OCI-LY7 (cell line): ENCODE results near the gene CDH23. TPM values are rescaled to one million over a fixed set of nuclear protein-coding genes. Genes with fewer than 3 reads are reported as not detected.

Experiments used
- BruUV-seq: library from RNA; stranded (reverse); fragments of 400-500 nt; replicated peaks from 2 replicates; lab custom pipeline; 2021; lab: Mats Ljungman, UMichigan
- CTCF ChIA-PET: fragments of 300-600 bp; sonication (Branson Sonifier 250); formaldehyde crosslinking; loops from one replicate; lab custom pipeline; 2022; ENCODE audit warnings: antibody characterized with exemption; ENCODE audit not compliant: unreplicated experiment; lab: Charles Lee
- POLR2A ChIA-PET: fragments of 300-600 bp; sonication (Branson Sonifier 250); formaldehyde crosslinking; loops from one replicate; lab custom pipeline; 2022; ENCODE audit warnings: antibody characterized with exemption; lab: Charles Lee
- DNase-seq: peaks from one replicate; pipeline ENCODE4 v3.0.0-alpha.2; 2015; ENCODE audit warnings: low spot score
- H2AFZ ChIP-seq: fragments of 200-600 bp; sonication (generic), shearing (Covaris generic); 2 replicates; pipeline ENCODE4 v1.6.1; 2014; ENCODE audit warnings: mild to moderate bottlenecking, antibody characterized with exemption, low read length, moderate library complexity
- H3K27ac ChIP-seq: fragments of 200-600 bp; sonication (generic); 2 replicates; pipeline ENCODE4 v1.5.1; 2014; ENCODE audit warnings: mixed run types, low read depth, mild to moderate bottlenecking, moderate library complexity, low read length, inconsistent platforms; ENCODE audit not compliant: poor library complexity, severe bottlenecking
- H3K36me3 ChIP-seq: fragments of 200-600 bp; sonication (generic); 2 replicates; pipeline ENCODE4 v1.6.1; 2014; ENCODE audit warnings: mild to moderate bottlenecking, antibody characterized with exemption, low read length, moderate library complexity, mixed read lengths; ENCODE audit not compliant: insufficient read depth
- H3K4me1 ChIP-seq: fragments of 200-600 bp; sonication (generic); 2 replicates; pipeline ENCODE4 v1.5.1; 2014; ENCODE audit warnings: mild to moderate bottlenecking, low read length; ENCODE audit not compliant: insufficient read depth, poor library complexity, severe bottlenecking
- H3K4me2 ChIP-seq: fragments of 200-600 bp; sonication (generic); 2 replicates; pipeline ENCODE4 v1.6.1; 2014; ENCODE audit warnings: mild to moderate bottlenecking, low read length
- H3K4me3 ChIP-seq: fragments of 200-600 bp; sonication (generic); 2 replicates; pipeline ENCODE4 v1.5.1; 2014; ENCODE audit warnings: mild to moderate bottlenecking, low read depth, low read length; ENCODE audit not compliant: poor library complexity, severe bottlenecking
- H3K79me2 ChIP-seq: fragments of 200-600 bp; sonication (generic); 2 replicates; pipeline ENCODE4 v1.6.1; 2016; ENCODE audit warnings: low read depth, mild to moderate bottlenecking, low read length, moderate library complexity, mixed read lengths; ENCODE audit not compliant: insufficient read depth
- H3K9me2 ChIP-seq: fragments of 200-600 bp; sonication (generic); 2 replicates; pipeline ENCODE4 v1.6.1; 2016; ENCODE audit warnings: mild to moderate bottlenecking, low read length, mixed read lengths; ENCODE audit not compliant: insufficient read depth
- H3K9me3 ChIP-seq: fragments of 200-600 bp; sonication (generic); 2 replicates; pipeline ENCODE4 v1.6.1; 2014; ENCODE audit warnings: mild to moderate bottlenecking, mixed run types, low read length, mixed read lengths
- H4K20me1 ChIP-seq: fragments of 200-600 bp; sonication (generic); 2 replicates; pipeline ENCODE4 v1.6.1; 2014; ENCODE audit warnings: mild to moderate bottlenecking, antibody characterized with exemption, low read length, moderate library complexity, mixed read lengths; ENCODE audit not compliant: insufficient read depth
- EZH2phosphoT487 ChIP-seq: fragments of 200-600 bp; sonication (generic); IDR thresholded peaks from 2 replicates; pipeline ENCODE4 v1.6.1; 2018; ENCODE audit warnings: low read depth, borderline replicate concordance, mild to moderate bottlenecking, mixed run types, antibody characterized with exemption, low read length, moderate library complexity, mixed read lengths
- intact Hi-C: fragments of 100-400 bp; cut with micrococcal nuclease; formaldehyde crosslinking; loops from one replicate; pipeline ENCODE4 v1.10.0; 2022; ENCODE audit not compliant: unreplicated experiment
- total RNA-seq, 2 experiments: library from RNA; depleted of rRNA in 1 of 2; stranded (reverse); fragments of >200 nt in 1 of 2; shearing (Covaris generic) in 1 of 2; gene quantifications; 2 replicates each; pipeline ENCODE4 v1.2.3, GENCODE V29; 2014 to 2022
- TF ChIP-seq, protein P1 (sequence below): fragments of 200-600 bp; sonication (generic); conservative IDR thresholded peaks from 2 replicates; pipeline ENCODE4 v1.5.1; 2014; ENCODE audit warnings: mild to moderate bottlenecking, antibody characterized with exemption, low read length, moderate library complexity, mixed read lengths

Gene CDH23
- total RNA-seq, 2 experiments from 2014 or later = 0.92 to 9.9 TPM

DNA sequence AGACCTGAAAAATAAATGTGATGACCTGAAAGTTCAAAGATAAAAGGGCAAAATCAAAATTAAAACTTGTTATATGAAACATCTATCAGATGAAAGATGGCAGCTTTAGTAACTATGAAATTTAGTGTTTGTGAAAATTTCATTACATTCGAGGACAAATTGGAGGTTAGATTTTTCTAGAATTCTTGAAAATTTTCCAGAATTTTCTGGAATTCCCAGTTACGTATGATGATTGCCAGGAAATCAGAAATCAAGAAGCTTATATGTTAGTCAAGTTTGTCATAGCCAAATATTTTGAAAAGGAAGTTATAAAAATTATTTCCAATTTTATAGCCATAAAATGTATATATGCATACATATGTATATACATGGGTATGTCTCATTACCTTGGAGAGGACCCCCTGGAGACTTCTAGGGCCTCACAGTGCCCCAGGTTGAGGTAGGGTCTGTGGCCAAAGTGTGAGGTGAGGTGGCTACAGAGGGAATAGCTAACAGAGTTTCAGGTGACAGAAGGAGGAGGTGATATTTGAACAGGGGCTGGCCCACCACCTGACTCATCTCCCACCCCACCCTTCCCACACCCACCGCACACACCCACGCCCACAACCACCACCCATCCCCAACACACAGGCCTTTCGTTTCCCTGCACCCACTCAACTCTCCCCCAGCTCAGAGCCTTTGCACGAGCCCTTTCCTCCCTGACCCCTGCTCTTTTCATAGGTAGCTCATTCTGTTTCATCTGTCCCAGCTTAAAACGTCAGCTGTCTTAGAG, 301.4 kb downstream of the CDH23 start:
- Histone ChIP-seq H3K4me1 (peaks cover 41% of the 10 kb centered on the region), H3K27ac (no peak overlapping the region), H3K9me2 (no peaks in the 10 kb centered on the region), H2AFZ (no peak overlapping the region), H3K9me3 (no peaks in the 10 kb centered on the region), H3K36me3 (no peaks in the 10 kb centered on the region), H3K4me3 (no peak overlapping the region), H4K20me1 (no peaks in the 10 kb centered on the region), H3K4me2 (no peak overlapping the region), H3K79me2 (no peaks in the 10 kb centered on the region)
- BruUV-seq = no TSS peak
- CTCF ChIA-PET = interaction anchor here (0.6 to 1.9 kb wide), 4 partner anchors 10 to 165 kb away, joined by 3 to 6 read pairs (median 4); no protein-coding TSS in a partner anchor
- POLR2A ChIA-PET = interaction anchor here (0.6 to 1.6 kb wide), 3 partner anchors 17 to 1005 kb away, joined by 3 to 4 read pairs (median 3); no protein-coding TSS in a partner anchor
- intact Hi-C loops = loop anchor here (5.0 kb wide), 1 partner anchor 36 kb away; no protein-coding TSS in a partner anchor
- DNase-seq = no peak
- no peak for TF ChIP-seq EZH2phosphoT487
- TF ChIP-seq, protein P1, sequence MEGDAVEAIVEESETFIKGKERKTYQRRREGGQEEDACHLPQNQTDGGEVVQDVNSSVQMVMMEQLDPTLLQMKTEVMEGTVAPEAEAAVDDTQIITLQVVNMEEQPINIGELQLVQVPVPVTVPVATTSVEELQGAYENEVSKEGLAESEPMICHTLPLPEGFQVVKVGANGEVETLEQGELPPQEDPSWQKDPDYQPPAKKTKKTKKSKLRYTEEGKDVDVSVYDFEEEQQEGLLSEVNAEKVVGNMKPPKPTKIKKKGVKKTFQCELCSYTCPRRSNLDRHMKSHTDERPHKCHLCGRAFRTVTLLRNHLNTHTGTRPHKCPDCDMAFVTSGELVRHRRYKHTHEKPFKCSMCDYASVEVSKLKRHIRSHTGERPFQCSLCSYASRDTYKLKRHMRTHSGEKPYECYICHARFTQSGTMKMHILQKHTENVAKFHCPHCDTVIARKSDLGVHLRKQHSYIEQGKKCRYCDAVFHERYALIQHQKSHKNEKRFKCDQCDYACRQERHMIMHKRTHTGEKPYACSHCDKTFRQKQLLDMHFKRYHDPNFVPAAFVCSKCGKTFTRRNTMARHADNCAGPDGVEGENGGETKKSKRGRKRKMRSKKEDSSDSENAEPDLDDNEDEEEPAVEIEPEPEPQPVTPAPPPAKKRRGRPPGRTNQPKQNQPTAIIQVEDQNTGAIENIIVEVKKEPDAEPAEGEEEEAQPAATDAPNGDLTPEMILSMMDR = no peak

DNA sequence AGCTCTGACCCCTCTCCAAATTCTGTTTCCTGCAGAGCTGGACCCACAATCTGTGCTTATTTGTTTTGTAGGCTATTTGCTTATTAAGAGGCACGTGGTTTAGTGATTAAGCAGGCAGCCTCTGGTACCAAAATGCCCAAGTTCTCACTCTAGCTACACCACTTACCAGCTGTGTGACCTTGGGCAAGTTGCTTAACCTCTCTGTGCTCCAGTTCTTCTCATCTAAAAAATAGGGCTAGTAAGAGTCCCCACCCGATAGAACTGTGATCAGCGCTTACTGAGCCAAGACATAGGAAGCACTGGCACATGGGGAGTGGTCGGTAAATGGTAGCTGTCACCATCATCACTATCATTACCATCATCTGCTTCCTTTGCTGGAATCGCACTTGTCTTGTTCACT, 302.0 kb downstream of the CDH23 start:
- Histone ChIP-seq H3K36me3 (no peaks in the 10 kb centered on the region), H3K4me1 (peaks cover 35% of the 10 kb centered on the region), H3K9me2 (no peaks in the 10 kb centered on the region), H2AFZ (no peak overlapping the region), H3K27ac (no peak overlapping the region), H3K4me3 (no peak overlapping the region), H3K79me2 (no peaks in the 10 kb centered on the region), H3K4me2 (no peak overlapping the region), H4K20me1 (no peaks in the 10 kb centered on the region), H3K9me3 (no peaks in the 10 kb centered on the region)
- no peak for TF ChIP-seq EZH2phosphoT487
- TF ChIP-seq, protein P1 = no peak
- DNase-seq = no peak
- no TSS peak for BruUV-seq
- CTCF ChIA-PET = interaction anchor here (0.6 to 1.9 kb wide), 2 partner anchors 9 to 165 kb away, joined by 3 to 6 read pairs; no protein-coding TSS in a partner anchor
- intact Hi-C loops = loop anchor here (5.0 kb wide), 1 partner anchor 36 kb away; no protein-coding TSS in a partner anchor
- POLR2A ChIA-PET = interaction anchor here (0.6 to 1.4 kb wide), 2 partner anchors 16 to 1006 kb away, joined by 3 to 4 read pairs; no protein-coding TSS in a partner anchor
